Astrocyte (in vitro differentiated cells and primary cell): Measurements from ENCODE around the gene KPNA3.

ENCODE experiments used
- EZH2 ChIP-seq: IDR thresholded peaks from 2 replicates; pipeline ENCODE4 v1.6.1; 2012; ENCODE audit warnings: mild to moderate bottlenecking, low read length, inconsistent platforms; ENCODE audit not compliant: insufficient read depth
- TF ChIP-seq, protein P1 (sequence below): IDR thresholded peaks from 2 replicates; pipeline ENCODE4 v1.5.1; 2011; ENCODE audit warnings: low read depth, mild to moderate bottlenecking, inconsistent platforms, low read length, moderate library complexity; ENCODE audit not compliant: insufficient read depth

DNA sequence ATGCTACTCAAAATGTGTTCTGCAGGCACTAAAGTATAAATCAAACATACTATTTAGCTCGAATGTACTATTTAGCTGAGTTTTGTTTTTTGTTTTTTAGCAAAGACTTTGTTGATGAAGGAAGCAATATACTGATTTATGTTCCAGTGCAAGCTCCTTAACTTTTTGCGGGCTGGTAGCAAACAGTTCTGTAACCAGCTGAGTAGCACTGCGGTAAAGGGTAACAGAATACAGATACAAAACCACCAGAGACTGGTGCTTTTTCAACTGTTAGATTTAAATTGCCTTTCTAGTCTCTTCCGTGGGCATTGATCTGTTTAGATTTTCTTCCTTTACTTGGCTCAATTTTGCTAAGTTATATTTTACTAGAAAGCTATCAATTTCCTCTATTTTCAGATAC, 39.0 kb upstream of the KPNA3 start:
- TF ChIP-seq, protein P1, sequence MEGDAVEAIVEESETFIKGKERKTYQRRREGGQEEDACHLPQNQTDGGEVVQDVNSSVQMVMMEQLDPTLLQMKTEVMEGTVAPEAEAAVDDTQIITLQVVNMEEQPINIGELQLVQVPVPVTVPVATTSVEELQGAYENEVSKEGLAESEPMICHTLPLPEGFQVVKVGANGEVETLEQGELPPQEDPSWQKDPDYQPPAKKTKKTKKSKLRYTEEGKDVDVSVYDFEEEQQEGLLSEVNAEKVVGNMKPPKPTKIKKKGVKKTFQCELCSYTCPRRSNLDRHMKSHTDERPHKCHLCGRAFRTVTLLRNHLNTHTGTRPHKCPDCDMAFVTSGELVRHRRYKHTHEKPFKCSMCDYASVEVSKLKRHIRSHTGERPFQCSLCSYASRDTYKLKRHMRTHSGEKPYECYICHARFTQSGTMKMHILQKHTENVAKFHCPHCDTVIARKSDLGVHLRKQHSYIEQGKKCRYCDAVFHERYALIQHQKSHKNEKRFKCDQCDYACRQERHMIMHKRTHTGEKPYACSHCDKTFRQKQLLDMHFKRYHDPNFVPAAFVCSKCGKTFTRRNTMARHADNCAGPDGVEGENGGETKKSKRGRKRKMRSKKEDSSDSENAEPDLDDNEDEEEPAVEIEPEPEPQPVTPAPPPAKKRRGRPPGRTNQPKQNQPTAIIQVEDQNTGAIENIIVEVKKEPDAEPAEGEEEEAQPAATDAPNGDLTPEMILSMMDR, result no peak
- no peak for TF ChIP-seq EZH2
